Duodenal mucosa (tissue), 2 donors: ENCODE results near the gene GALNT13.

Source experiments
- H3K27ac ChIP-seq: one replicate; pipeline ENCODE4 v1.7.0; 2013; ENCODE audit warnings: low read depth, low read length
- H3K27me3 ChIP-seq, 2 donors: one replicate each; pipeline ENCODE4 v1.7.0; 2013; ENCODE audit warnings: low read length in 2 of 2, control low read depth in 1 of 2; ENCODE audit not compliant: insufficient read depth in 2 of 2, control insufficient read depth in 1 of 2
- H3K36me3 ChIP-seq, 2 donors: one replicate each; pipeline ENCODE4 v1.7.0; 2013; ENCODE audit warnings: low read length in 2 of 2, control low read depth in 1 of 2; ENCODE audit not compliant: insufficient read depth in 2 of 2, control insufficient read depth in 1 of 2
- H3K4me1 ChIP-seq, 2 donors: one replicate each; pipeline ENCODE4 v1.7.0; 2013; ENCODE audit warnings: low read length in 2 of 2, control low read depth in 1 of 2; ENCODE audit not compliant: insufficient read depth in 2 of 2, control insufficient read depth in 1 of 2
- H3K4me3 ChIP-seq, 2 donors: one replicate each; pipeline ENCODE4 v1.7.0; 2013; ENCODE audit warnings: low read length in 2 of 2, low read depth in 1 of 2
- H3K9ac ChIP-seq, 2 donors: one replicate each; pipeline ENCODE4 v1.7.0; 2013; ENCODE audit warnings: low read length in 2 of 2, low read depth in 1 of 2
- H3K9me3 ChIP-seq, 2 donors: one replicate each; pipeline ENCODE4 v1.7.0; 2013; ENCODE audit warnings: low read length in 2 of 2, control low read depth in 1 of 2; ENCODE audit not compliant: control insufficient read depth in 1 of 2

Gene GALNT13

DNA sequence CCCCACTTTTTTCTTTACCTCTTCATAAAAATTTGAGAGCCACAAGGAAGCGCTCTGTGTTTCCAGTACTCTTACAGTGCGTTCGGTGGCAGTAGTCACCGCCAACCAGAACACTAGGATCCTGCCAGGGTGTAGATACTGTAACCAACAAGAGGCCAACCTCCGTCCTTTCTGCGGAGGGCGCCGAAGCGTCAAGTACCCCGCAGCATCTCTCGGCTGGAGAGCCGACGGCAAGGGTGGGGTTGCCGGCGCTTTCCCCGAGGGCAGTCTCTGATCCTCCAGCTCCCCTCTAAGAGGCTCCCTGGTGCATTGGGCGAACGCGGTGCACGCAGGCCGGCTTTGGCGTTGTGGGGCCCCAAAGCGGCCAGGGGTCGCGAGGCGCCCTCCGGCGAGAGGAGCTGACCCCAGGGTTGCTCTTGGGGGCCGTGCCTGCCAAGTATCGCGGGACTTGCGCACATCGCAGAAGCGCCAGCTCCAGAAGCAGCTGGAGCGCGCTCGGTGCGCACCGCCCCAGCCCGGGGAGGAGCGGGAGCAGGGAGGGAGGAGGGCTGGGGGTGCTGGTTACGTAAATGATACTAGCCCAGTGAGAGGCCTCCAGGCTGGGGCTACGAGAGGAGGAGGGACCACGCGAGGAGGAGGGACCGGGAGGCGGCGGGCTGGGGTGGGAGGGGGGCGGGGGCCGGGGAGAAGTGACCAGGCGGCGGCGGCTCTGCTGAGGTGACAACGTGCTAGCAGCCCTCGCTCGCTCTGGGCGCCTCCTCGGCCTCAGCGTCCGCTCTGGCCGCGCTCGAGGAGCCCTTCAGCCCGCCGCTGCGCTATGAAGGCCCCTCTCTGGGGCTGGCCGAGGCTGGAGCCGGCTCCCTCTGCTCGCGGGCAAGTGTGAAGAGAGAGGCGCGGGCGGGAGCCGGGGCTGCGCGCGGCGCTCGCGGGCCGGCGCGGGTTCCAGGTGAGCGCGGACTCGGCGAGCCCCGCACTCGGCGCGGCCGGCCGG is at the start of gene GALNT13:
TSS of gene GALNT13 (plus strand) at position 692 of the 991 bp plus-strand sequence.
- H3K9ac ChIP-seq, result no peak within 1 kb of the TSS
- H3K36me3 ChIP-seq, result no peaks in the 10 kb centered on the region
- H3K27ac ChIP-seq, result no peak within 1 kb of the TSS
- peaks cover 18 to 27% of the 10 kb centered on the region in 2 donors for H3K27me3 ChIP-seq
- no peaks in the 10 kb centered on the region for H3K9me3 ChIP-seq
- no peaks in the 10 kb centered on the region for H3K4me1 ChIP-seq
- H3K4me3 ChIP-seq, result no peak within 1 kb of the TSS

DNA sequence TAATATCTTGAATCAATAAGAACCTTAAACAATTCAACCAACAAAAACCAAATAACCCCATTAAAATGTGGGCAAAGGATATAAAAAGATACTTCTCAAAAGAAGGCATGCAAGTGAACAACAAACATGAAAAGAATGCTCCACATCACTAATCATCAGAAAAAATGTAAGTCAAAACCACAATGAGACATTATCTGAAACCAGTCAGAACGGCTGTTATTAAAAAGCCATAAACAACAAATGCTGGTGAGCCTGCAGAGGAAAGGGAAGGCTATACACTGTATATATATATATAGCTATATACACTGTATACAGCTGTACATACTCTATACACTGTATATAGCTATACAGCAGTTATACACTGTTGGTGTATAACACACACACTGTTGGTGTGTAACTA is 47.8 kb upstream of the GALNT13 start:
- no peak overlapping the region for H3K9ac ChIP-seq
- no peaks in the 10 kb centered on the region for H3K4me1 ChIP-seq
- H3K27ac ChIP-seq, result no peak overlapping the region
- H3K4me3 ChIP-seq, result no peak overlapping the region
- H3K27me3 ChIP-seq, result no peaks in the 10 kb centered on the region
- no peaks in the 10 kb centered on the region for H3K9me3 ChIP-seq
- no peaks in the 10 kb centered on the region for H3K36me3 ChIP-seq

DNA sequence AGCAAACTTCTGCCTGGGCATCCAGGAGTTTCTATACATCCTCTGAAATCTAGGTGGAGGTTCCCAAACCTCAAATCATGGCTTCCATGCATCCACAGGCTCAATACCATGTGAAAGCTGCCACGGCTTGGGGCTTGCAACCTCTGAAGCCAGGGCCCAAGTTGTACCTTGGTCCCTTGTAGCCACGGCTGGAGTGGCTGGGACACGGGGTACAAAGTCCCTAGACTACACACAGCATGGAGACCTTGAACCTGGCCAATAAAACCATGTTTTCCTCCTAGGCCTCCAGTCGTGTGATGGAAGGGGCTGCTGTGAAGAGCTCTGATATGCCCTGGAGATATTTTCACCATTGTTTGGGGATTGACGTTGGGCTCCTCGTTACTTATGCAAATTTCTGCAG is 43.4 kb upstream of the GALNT13 start:
- no peak overlapping the region for H3K27ac ChIP-seq
- H3K36me3 ChIP-seq, result no peaks in the 10 kb centered on the region
- no peak overlapping the region for H3K4me3 ChIP-seq
- H3K9ac ChIP-seq, result no peak overlapping the region
- no peaks in the 10 kb centered on the region for H3K27me3 ChIP-seq
- no peaks in the 10 kb centered on the region for H3K4me1 ChIP-seq
- no peaks in the 10 kb centered on the region for H3K9me3 ChIP-seq

DNA sequence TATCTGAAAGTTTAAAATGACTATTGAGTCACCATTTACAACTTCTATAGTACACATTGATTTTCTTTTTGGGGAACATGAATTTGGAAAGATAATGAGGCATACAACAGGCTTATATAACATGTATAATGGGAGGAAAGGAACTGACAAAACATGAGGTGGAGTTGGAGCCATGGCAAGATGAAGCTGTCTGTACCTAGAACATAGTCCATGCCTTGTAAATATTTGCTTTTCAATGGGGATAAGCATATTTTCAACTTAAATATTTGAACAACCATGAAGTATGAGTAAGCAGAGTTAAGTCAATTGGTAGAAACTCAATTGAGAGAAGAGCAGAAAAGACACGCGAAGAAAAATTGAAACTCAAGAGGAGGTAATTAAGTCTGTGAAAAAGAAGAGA is 37.1 kb upstream of the GALNT13 start:
- Histone ChIP-seq H3K4me1 (no peaks in the 10 kb centered on the region), H3K9ac (no peak overlapping the region), H3K4me3 (no peak overlapping the region), H3K9me3 (no peaks in the 10 kb centered on the region), H3K27me3 (no peaks in the 10 kb centered on the region), H3K36me3 (no peaks in the 10 kb centered on the region), H3K27ac (no peak overlapping the region)

DNA sequence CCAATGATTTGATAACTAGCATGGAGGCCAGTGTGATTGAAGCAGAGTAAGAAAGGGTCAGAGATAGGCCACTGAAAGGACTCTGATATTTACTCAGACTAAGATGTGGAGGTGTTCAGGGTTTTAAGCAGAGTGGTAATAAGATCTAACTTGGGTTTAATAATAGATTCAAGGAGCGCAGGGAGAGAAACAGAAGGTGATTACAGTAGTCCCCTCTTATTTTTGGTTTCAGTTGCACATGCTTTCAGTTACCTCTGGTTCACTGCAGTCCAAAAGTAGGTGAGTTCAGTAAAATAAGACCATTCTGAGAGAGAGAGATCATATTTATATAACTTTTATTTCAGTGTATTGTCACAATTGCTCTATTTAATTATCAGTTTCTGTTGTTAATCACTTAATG is 13.5 kb upstream of the GALNT13 start:
- no peak overlapping the region for H3K9ac ChIP-seq
- no peaks in the 10 kb centered on the region for H3K4me1 ChIP-seq
- no peaks in the 10 kb centered on the region for H3K36me3 ChIP-seq
- H3K4me3 ChIP-seq, result no peak overlapping the region
- no peaks in the 10 kb centered on the region for H3K9me3 ChIP-seq
- H3K27ac ChIP-seq, result no peak overlapping the region
- H3K27me3 ChIP-seq, result no peaks in the 10 kb centered on the region

DNA sequence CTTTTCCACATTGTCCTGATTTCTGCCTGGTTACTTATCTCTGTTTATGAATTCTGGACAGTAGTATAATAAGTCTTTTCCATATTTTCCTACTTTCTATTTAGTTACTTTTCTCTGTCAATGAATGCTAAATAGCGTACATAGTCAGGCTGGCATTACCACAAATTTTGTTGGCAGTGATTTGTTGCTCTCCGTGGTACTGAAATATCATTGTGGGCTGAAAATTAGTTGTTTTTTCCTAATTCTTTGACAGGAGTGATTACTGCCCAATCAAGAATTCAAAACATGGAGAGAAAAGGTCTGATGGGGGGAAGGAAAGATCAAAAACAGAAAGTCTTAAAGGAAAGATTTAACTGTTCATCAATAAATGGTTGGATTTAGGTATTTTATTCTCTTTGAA is 7.7 kb upstream of the GALNT13 start:
- H3K27ac ChIP-seq, result no peak overlapping the region
- H3K4me1 ChIP-seq, result no peaks in the 10 kb centered on the region
- H3K9me3 ChIP-seq, result no peaks in the 10 kb centered on the region
- H3K27me3 ChIP-seq, result no peaks in the 10 kb centered on the region
- no peak overlapping the region for H3K4me3 ChIP-seq
- H3K36me3 ChIP-seq, result no peaks in the 10 kb centered on the region
- no peak overlapping the region for H3K9ac ChIP-seq

DNA sequence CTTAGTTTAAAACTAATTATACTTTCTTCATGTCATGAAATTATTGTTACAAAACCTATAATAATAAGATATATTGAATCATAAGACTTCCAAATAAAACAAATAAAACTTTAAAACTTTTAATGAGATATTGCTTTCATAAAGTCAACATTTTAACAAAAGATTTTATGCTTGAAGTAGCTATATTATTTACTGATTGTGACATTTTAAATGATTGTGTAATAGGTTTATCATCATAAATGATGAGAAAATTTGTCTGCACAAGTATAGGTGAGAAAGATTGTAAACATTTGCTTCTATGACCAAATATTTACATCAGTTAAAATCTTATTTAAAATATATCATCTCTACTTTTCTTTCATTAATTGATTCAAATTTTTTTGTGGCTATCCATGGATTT is 5.1 kb upstream of the GALNT13 start:
- Histone ChIP-seq H3K9me3 (no peaks in the 10 kb centered on the region), H3K27ac (no peak overlapping the region), H3K4me1 (no peaks in the 10 kb centered on the region), H3K36me3 (no peaks in the 10 kb centered on the region), H3K27me3 (peaks cover 4 to 10% of the 10 kb centered on the region in 2 donors), H3K4me3 (no peak overlapping the region), H3K9ac (no peak overlapping the region)

DNA sequence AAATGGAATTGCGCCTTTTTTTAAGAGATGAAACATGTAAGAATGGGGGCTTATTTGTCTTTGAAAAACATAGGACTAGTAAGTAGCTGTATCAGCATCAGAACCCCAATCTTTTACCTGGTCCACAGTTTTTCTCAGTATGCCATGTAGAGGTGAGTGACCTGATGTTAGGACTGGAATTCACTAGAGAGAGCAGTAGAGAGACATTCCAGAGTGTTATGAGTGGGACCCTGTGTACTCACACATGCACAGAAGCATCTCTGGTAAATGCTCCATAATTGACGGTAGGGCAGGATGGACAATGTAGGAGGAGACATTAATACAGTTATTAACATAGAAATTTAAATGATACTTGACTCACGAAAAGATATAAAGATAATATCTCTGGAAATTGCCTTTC is 1.4 kb upstream of the GALNT13 start:
- no peak overlapping the region for H3K27ac ChIP-seq
- no peak overlapping the region for H3K4me3 ChIP-seq
- H3K9ac ChIP-seq, result no peak overlapping the region
- peaks cover 18 to 27% of the 10 kb centered on the region in 2 donors for H3K27me3 ChIP-seq
- H3K9me3 ChIP-seq, result no peaks in the 10 kb centered on the region
- no peaks in the 10 kb centered on the region for H3K36me3 ChIP-seq
- no peaks in the 10 kb centered on the region for H3K4me1 ChIP-seq

DNA sequence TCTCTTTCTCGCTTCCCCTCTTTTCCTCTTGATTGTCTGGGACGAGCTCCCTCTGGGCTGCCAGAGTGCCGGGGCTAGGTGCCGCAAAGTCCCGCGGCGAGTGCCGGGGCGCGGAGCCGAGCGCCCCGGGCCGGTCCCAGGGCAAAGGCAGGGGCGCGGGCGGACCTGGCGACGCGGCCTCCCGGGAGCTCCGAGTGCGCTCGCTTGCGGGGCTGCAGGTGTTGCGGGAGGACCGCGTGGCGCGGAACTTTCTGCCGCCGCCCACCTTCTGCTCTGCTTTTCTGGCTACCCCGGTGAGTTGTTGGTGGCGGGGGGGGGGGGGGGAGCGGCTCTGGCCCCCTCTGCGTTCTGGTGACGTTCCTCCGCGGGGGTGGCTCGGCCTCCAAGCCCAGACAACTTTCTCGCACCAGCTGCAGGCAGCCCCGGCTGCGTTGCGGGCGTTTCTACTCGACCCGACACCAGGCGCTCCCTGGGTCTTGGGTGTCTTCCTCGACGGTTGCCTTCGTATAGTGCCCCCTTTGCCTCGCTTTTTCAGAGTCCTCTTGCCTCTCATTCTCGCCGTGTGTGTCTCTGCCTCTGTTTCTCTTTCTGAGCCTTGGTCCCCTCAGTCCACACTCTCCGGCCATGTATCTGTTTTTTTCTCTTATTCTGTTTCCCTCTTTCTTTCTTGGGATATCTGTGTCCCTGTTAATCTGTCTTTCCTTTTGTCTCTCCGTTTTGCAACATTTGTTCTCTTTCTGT is 759 bp downstream of the GALNT13 start:
- Histone ChIP-seq H3K27me3 (peaks cover 18 to 27% of the 10 kb centered on the region in 2 donors), H3K9me3 (no peaks in the 10 kb centered on the region), H3K4me3 (no peak overlapping the region), H3K4me1 (no peaks in the 10 kb centered on the region), H3K9ac (no peak overlapping the region), H3K36me3 (no peaks in the 10 kb centered on the region), H3K27ac (no peak overlapping the region)
